H9 (cell line): ENCODE data around the gene ITPR1. TPM values are rescaled to one million over a fixed set of nuclear protein-coding genes. Genes with fewer than 3 reads are reported as not detected.

Source experiments
- DNase-seq: peaks from one replicate; pipeline ENCODE4 v3.0.0-alpha.2; 2017
- H2AFZ ChIP-seq: one replicate; pipeline ENCODE4 v1.6.1; 2013; ENCODE audit warnings: mild to moderate bottlenecking, low read length, control low read depth, moderate library complexity
- H2AK5ac ChIP-seq: 2 replicates; pipeline ENCODE4 v1.6.1; 2013; ENCODE audit warnings: low read length, control low read depth, mixed read lengths; ENCODE audit not compliant: insufficient read length
- H2BK120ac ChIP-seq: one replicate; pipeline ENCODE4 v1.6.1; 2013; ENCODE audit warnings: low read depth, mild to moderate bottlenecking, low read length, control low read depth, inconsistent platforms; ENCODE audit not compliant: poor library complexity, severe bottlenecking
- H2BK12ac ChIP-seq: 2 replicates; pipeline ENCODE4 v1.6.1; 2013; ENCODE audit warnings: low read length, control low read depth, mixed read lengths, low read depth; ENCODE audit not compliant: insufficient read length
- H2BK15ac ChIP-seq: 2 replicates; pipeline ENCODE4 v1.6.1; 2013; ENCODE audit warnings: low read depth, low read length, control low read depth
- H2BK20ac ChIP-seq: one replicate; pipeline ENCODE4 v1.6.1; 2013; ENCODE audit warnings: low read depth, mild to moderate bottlenecking, low read length, control low read depth, inconsistent platforms; ENCODE audit not compliant: poor library complexity, severe bottlenecking
- H2BK5ac ChIP-seq: 2 replicates; pipeline ENCODE4 v1.6.1; 2013; ENCODE audit warnings: low read length, control low read depth, mixed read lengths; ENCODE audit not compliant: insufficient read length
- H3K14ac ChIP-seq: 2 replicates; pipeline ENCODE4 v1.6.1; 2013; ENCODE audit warnings: low read length, control low read depth; ENCODE audit not compliant: insufficient read depth
- H3K18ac ChIP-seq: 2 replicates; pipeline ENCODE4 v1.6.1; 2013; ENCODE audit warnings: low read depth, mild to moderate bottlenecking, mixed read lengths, low read length, control low read depth; ENCODE audit not compliant: insufficient read length
- H3K23ac ChIP-seq: 2 replicates; pipeline ENCODE4 v1.6.1; 2013; ENCODE audit warnings: low read length, control low read depth, mixed read lengths, low read depth; ENCODE audit not compliant: insufficient read length
- H3K23me2 ChIP-seq: 2 replicates; pipeline ENCODE4 v1.6.1; 2013; ENCODE audit warnings: low read depth, mild to moderate bottlenecking, mixed read lengths, low read length, control low read depth; ENCODE audit not compliant: insufficient read length, poor library complexity, severe bottlenecking
- H3K27ac ChIP-seq: 2 replicates; pipeline ENCODE4 v1.5.1; 2013; ENCODE audit warnings: low read length, control low read depth, mixed read lengths, low read depth; ENCODE audit not compliant: insufficient read length
- H3K27me3 ChIP-seq: 2 replicates; pipeline ENCODE4 v1.6.1; 2013; ENCODE audit warnings: low read length, control low read depth, inconsistent platforms; ENCODE audit not compliant: insufficient read depth
- H3K4ac ChIP-seq: 2 replicates; pipeline ENCODE4 v1.6.1; 2013; ENCODE audit warnings: low read depth, mild to moderate bottlenecking, control low read depth, inconsistent platforms, low read length, moderate library complexity
- H3K4me1 ChIP-seq: 2 replicates; pipeline ENCODE4 v1.6.1; 2013; ENCODE audit warnings: low read length, control low read depth, inconsistent platforms; ENCODE audit not compliant: insufficient read depth
- H3K4me2 ChIP-seq: 2 replicates; pipeline ENCODE4 v1.6.1; 2013; ENCODE audit warnings: low read length, control low read depth, mixed read lengths; ENCODE audit not compliant: insufficient read length, insufficient read depth
- H3K56ac ChIP-seq: 2 replicates; pipeline ENCODE4 v1.6.1; 2013; ENCODE audit warnings: low read depth, mild to moderate bottlenecking, mixed read lengths, low read length, control low read depth; ENCODE audit not compliant: insufficient read length
- H3K79me1 ChIP-seq: 2 replicates; pipeline ENCODE4 v1.6.1; 2013; ENCODE audit warnings: low read depth, mild to moderate bottlenecking, moderate library complexity, low read length, control low read depth, inconsistent platforms; ENCODE audit not compliant: insufficient read depth, poor library complexity, severe bottlenecking
- H3K79me2 ChIP-seq: 2 replicates; pipeline ENCODE4 v1.6.1; 2013; ENCODE audit warnings: low read length, control low read depth, inconsistent platforms; ENCODE audit not compliant: insufficient read depth
- H3K9ac ChIP-seq: 2 replicates; pipeline ENCODE4 v1.6.1; 2013; ENCODE audit warnings: low read length, control low read depth, mixed read lengths; ENCODE audit not compliant: insufficient read length; ENCODE audit errors: extremely low read depth
- H3K9me3 ChIP-seq: one replicate; pipeline ENCODE4 v1.6.1; 2013; ENCODE audit warnings: low read depth, low read length, inconsistent platforms; ENCODE audit not compliant: control insufficient read depth
- H3T11ph ChIP-seq: one replicate; pipeline ENCODE4 v1.6.1; 2013; ENCODE audit warnings: mild to moderate bottlenecking, low read length, control low read depth, inconsistent platforms
- H4K20me1 ChIP-seq: one replicate; pipeline ENCODE4 v1.6.1; 2013; ENCODE audit not compliant: control insufficient read depth, insufficient read length, insufficient read depth
- H4K5ac ChIP-seq: 2 replicates; pipeline ENCODE4 v1.6.1; 2013; ENCODE audit warnings: low read depth, mild to moderate bottlenecking, mixed read lengths, low read length, control low read depth; ENCODE audit not compliant: insufficient read length
- H4K8ac ChIP-seq: replicated peaks from 2 replicates; pipeline ENCODE4 v1.6.1; 2013; ENCODE audit warnings: low read length, control low read depth, mixed read lengths, low read depth; ENCODE audit not compliant: insufficient read length
- H4K91ac ChIP-seq: 2 replicates; pipeline ENCODE4 v1.6.1; 2013; ENCODE audit warnings: low read depth, mild to moderate bottlenecking, moderate library complexity, mixed read lengths, low read length, control low read depth; ENCODE audit not compliant: insufficient read length
- H3K27ac Mint-ChIP-seq, 3 experiments: 2 replicates in 2 of 3; 3 replicates in 1 of 3; pipeline ENCODE4 v1.8.0; 2020 to 2021; ENCODE audit warnings: mixed read lengths in 3 of 3, mild to moderate bottlenecking in 1 of 3, moderate library complexity in 1 of 3
- H3K27me3 Mint-ChIP-seq: 2 replicates; pipeline ENCODE4 v1.8.0; 2021; ENCODE audit warnings: low read depth, mild to moderate bottlenecking, moderate library complexity, mixed read lengths
- H3K36me3 Mint-ChIP-seq, 3 experiments: 2 replicates in 2 of 3; 3 replicates in 1 of 3; pipeline ENCODE4 v1.8.0; 2020 to 2021; ENCODE audit warnings: low read depth in 3 of 3, mixed read lengths in 3 of 3; ENCODE audit not compliant: insufficient read depth in 1 of 3
- H3K4me1 Mint-ChIP-seq, 2 experiments: 2 replicates each; pipeline ENCODE4 v1.8.0; 2020; ENCODE audit warnings: mixed read lengths in 2 of 2
- H3K4me3 Mint-ChIP-seq, 2 experiments: 2 replicates in 1 of 2; 3 replicates in 1 of 2; pipeline ENCODE4 v1.8.0; 2020 to 2021; ENCODE audit warnings: mild to moderate bottlenecking in 2 of 2, mixed read lengths in 2 of 2, moderate library complexity in 1 of 2
- H3K9me3 Mint-ChIP-seq, 2 experiments: 2 replicates in 1 of 2; 3 replicates in 1 of 2; pipeline ENCODE4 v1.8.0; 2020; ENCODE audit warnings: mild to moderate bottlenecking in 2 of 2, mixed read lengths in 2 of 2, moderate library complexity in 1 of 2
- WGBS: extraction: QIAGEN DNeasy Blood & Tissue Kit; methylation state at CpG from one replicate; pipeline ENCODE4 v1.1.7; 2013; ENCODE audit warnings: missing lambda C conversion rate, low lambda C conversion rate, mixed read lengths; ENCODE audit not compliant: insufficient read length; ENCODE audit errors: extremely low coverage; 5-methylcytosine and 5-hydroxymethylcytosine counted together
- total RNA-seq: library from RNA; stranded (reverse); gene quantifications from 2 replicates; pipeline ENCODE4 v1.2.1, GENCODE V29; 2021
- TF ChIP-seq, protein P1 (sequence below): fragments of 200-600 bp; sonication (generic); conservative IDR thresholded peaks from 3 replicates; pipeline ENCODE4 v1.8.0; 2021; ENCODE audit warnings: antibody characterized with exemption, mild to moderate bottlenecking

Gene ITPR1
- total RNA-seq, 1 experiment from 2014 or later = 4.2 TPM

DNA sequence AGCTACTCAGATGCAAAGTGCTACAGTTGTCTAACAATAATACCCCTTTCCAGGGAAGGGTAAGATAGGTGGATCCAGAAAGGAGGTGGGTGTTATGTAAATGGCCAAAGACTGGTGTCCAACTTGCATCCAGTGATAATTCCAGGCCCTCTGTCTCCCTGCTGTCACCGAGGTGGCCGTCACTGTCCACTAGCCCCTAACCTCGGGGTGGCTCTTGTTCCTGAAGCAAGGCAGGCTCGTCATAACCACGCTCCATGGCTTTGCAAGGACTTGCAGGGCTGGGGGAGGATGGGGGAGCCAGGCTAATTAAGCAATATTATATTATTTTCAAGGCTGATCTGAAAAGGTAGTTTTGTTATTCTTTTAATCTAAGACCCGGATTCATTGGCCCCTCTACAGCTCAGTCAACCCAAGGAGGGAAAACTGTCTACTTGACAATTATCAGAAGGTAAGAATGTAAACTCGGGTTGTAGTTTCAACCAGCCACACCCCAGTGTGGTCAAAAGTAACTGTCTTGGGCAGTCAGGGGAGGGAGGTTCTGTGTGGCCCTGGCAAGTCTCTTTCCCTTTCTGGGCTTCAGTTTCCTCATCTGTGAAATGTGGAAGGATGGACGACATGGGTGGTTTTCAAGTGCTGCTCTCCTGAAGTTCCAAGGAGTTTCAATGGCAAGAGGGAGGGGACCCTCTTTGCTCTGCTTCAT lies 266.0 kb downstream of the ITPR1 start:
- Histone ChIP-seq H3T11ph (no peak overlapping the region), H2BK5ac (no peak overlapping the region), H4K20me1 (no peaks in the 10 kb centered on the region), H2BK12ac (no peak overlapping the region), H4K91ac (no peak overlapping the region), H2AFZ (no peak overlapping the region), H3K23me2 (no peaks in the 10 kb centered on the region), H2BK15ac (no peak overlapping the region), H4K5ac (no peak overlapping the region), H3K9me3 (no peaks in the 10 kb centered on the region), H3K27me3 (no peaks in the 10 kb centered on the region), H3K4ac (no peak overlapping the region), H2BK20ac (no peak overlapping the region), H3K56ac (no peak overlapping the region), H3K79me1 (no peaks in the 10 kb centered on the region), H3K18ac (no peak overlapping the region), H2AK5ac (no peak overlapping the region), H3K79me2 (no peaks in the 10 kb centered on the region), H3K23ac (no peak overlapping the region), H3K9ac (no peak overlapping the region), H2BK120ac (no peak overlapping the region), H3K4me1 (no peaks in the 10 kb centered on the region), H3K14ac (no peak overlapping the region), H4K8ac (no peak overlapping the region), H3K4me2 (no peak overlapping the region), H3K27ac (no peak overlapping the region)
- no peak overlapping the region; a peak in 1 of 7 replicates for H3K27ac Mint-ChIP-seq
- WGBS = no CpG with 5 or more reads among the region's 8 CpGs
- DNase-seq = no peak
- H3K9me3 Mint-ChIP-seq = peaks cover 3 to 5% of the 10 kb centered on the region in 2 experiments; a peak in 4 of 5 replicates
- H3K4me1 Mint-ChIP-seq = 0 out of 4 replicates have a peak, but pooled peaks cover 0 to 3% of the 10 kb centered on the region in 2 experiments
- H3K36me3 Mint-ChIP-seq = peaks cover 0 to 3% (median 0%) of the 10 kb centered on the region in 3 experiments; a peak in 2 of 7 replicates
- H3K4me3 Mint-ChIP-seq = no peak overlapping the region
- peaks cover 2% of the 10 kb centered on the region; the same call in 1 of the 2 replicates for H3K27me3 Mint-ChIP-seq
- TF ChIP-seq, protein P1, sequence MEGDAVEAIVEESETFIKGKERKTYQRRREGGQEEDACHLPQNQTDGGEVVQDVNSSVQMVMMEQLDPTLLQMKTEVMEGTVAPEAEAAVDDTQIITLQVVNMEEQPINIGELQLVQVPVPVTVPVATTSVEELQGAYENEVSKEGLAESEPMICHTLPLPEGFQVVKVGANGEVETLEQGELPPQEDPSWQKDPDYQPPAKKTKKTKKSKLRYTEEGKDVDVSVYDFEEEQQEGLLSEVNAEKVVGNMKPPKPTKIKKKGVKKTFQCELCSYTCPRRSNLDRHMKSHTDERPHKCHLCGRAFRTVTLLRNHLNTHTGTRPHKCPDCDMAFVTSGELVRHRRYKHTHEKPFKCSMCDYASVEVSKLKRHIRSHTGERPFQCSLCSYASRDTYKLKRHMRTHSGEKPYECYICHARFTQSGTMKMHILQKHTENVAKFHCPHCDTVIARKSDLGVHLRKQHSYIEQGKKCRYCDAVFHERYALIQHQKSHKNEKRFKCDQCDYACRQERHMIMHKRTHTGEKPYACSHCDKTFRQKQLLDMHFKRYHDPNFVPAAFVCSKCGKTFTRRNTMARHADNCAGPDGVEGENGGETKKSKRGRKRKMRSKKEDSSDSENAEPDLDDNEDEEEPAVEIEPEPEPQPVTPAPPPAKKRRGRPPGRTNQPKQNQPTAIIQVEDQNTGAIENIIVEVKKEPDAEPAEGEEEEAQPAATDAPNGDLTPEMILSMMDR = no peak
